SK-N-SH (cell line): ENCODE data around the gene ZNF19.

Experiments used
- CHD2 ChIP-seq: fragments of 150-350 bp; IDR thresholded peaks from 2 replicates; pipeline ENCODE4 v1.6.1; 2018; ENCODE audit warnings: low read length; ENCODE audit not compliant: partially characterized antibody
- CTCF ChIP-seq: fragments of 200-600 bp; sonication (generic); IDR thresholded peaks from 2 replicates; pipeline ENCODE4 v1.6.1; 2017; ENCODE audit warnings: antibody characterized with exemption, mild to moderate bottlenecking, moderate library complexity
- EP300 ChIP-seq, 2 experiments: IDR thresholded peaks; 2 replicates each; pipeline versions ENCODE4 v1.4.0 to v1.6.1; 2012; ENCODE audit warnings: borderline replicate concordance in 1 of 2, low read depth in 1 of 2, low read length in 1 of 2
- FOXM1 ChIP-seq: IDR thresholded peaks from 2 replicates; pipeline ENCODE4 v1.4.0; 2012; ENCODE audit warnings: low read depth, mild to moderate bottlenecking
- MXI1 ChIP-seq: IDR thresholded peaks from 2 replicates; pipeline ENCODE4 v1.6.1; 2012; ENCODE audit warnings: mild to moderate bottlenecking, low read depth, low read length, improper control_type of control experiment
- POLR2AphosphoS5 ChIP-seq: IDR thresholded peaks from 2 replicates; pipeline ENCODE4 v1.6.1; 2012; ENCODE audit warnings: low read depth, low read length
- RXRA ChIP-seq: IDR thresholded peaks from 2 replicates; pipeline ENCODE4 v1.4.0; 2012; ENCODE audit warnings: low read depth, mild to moderate bottlenecking, borderline replicate concordance
- USF2 ChIP-seq: fragments of 150-350 bp; IDR thresholded peaks from 2 replicates; pipeline ENCODE4 v1.6.1; 2017; ENCODE audit warnings: antibody characterized with exemption, low read length, low read depth, borderline replicate concordance
- ZBTB33 ChIP-seq: IDR thresholded peaks from 2 replicates; pipeline ENCODE4 v1.4.0; 2012; ENCODE audit warnings: low read depth, borderline replicate concordance

GRCh38 chr16:71499775-71500364 lies 10.7 kb upstream of the ZNF19 start:
- TF ChIP-seq CTCF (peak; percentile 77), ZBTB33 (no peak), EP300 (IDR thresholded peaks at IDR 0.05; ENCODE audit: borderline replicate concordance in 1 of 2, low read depth in 1 of 2, low read length in 1 of 2) (no peak), FOXM1 (no peak), MXI1 (no peak), RXRA (no peak), USF2 (no peak), CHD2 (no peak), POLR2AphosphoS5 (no peak)
